ENCODE measurements around the gene AGPAT4.

Gene AGPAT4

GRCh38 chr6:161189891-161190290 is 84.0 kb downstream of the AGPAT4 start:
- H3K79me2 ChIP-seq (ENCODE audit: insufficient read depth, low read length): no peaks in the 10 kb centered on the region
- no peaks in the 10 kb centered on the region for H3K4me1 ChIP-seq (ENCODE audit: insufficient read depth, low read length, severe bottlenecking)
- peaks cover 7% of the 10 kb centered on the region; the same call in 1 of the 2 replicates for H3K9me3 ChIP-seq (ENCODE audit: low read length)
- H3K36me3 ChIP-seq (ENCODE audit: insufficient read depth, low read length): no peaks in the 10 kb centered on the region
- H3K27me3 ChIP-seq (ENCODE audit: insufficient read depth, low read length): no peaks in the 10 kb centered on the region; the same call in 1 of the 2 replicates
- H3K27ac ChIP-seq (ENCODE audit: low read depth, low read length, poor library complexity, severe bottlenecking): no peak overlapping the region
- no peaks in the 10 kb centered on the region for H3K9me2 ChIP-seq (ENCODE audit: low read depth, low read length)
- H3K4me3 ChIP-seq (ENCODE audit: low read depth, low read length, poor library complexity, severe bottlenecking): no peak overlapping the region
- no peaks in the 10 kb centered on the region for H4K20me1 ChIP-seq (ENCODE audit: insufficient read depth, low read length)
- H3F3A ChIP-seq (ENCODE audit: insufficient read depth, low read length): no peaks in the 10 kb centered on the region
- H3K4me2 ChIP-seq (ENCODE audit: low read length): no peak overlapping the region
- no peak overlapping the region for H3K9ac ChIP-seq (ENCODE audit: low read length)
- no peak overlapping the region for H2AFZ ChIP-seq (ENCODE audit: low read length)
- TF ChIP-seq CTCF (IDR thresholded peaks at IDR 0.05; ENCODE audit: low read length): no peak
- TF ChIP-seq EZH2 (IDR thresholded peaks at IDR 0.05; ENCODE audit: borderline replicate concordance, low read length): no peak

- Histone ChIP-seq H3K9me3 (ENCODE audit: low read length) (peaks cover 7% of the 10 kb centered on the region; the same call in 1 of the 2 replicates), H3K27me3 (ENCODE audit: insufficient read depth, low read length) (no peaks in the 10 kb centered on the region; the same call in 1 of the 2 replicates), H2AFZ (ENCODE audit: low read length) (no peak overlapping the region), H3F3A (ENCODE audit: insufficient read depth, low read length) (no peaks in the 10 kb centered on the region), H3K4me2 (ENCODE audit: low read length) (no peak overlapping the region), H3K4me3 (ENCODE audit: low read depth, low read length, poor library complexity, severe bottlenecking) (no peak overlapping the region), H3K9ac (ENCODE audit: low read length) (no peak overlapping the region), H3K36me3 (ENCODE audit: insufficient read depth, low read length) (no peaks in the 10 kb centered on the region), H4K20me1 (ENCODE audit: insufficient read depth, low read length) (no peaks in the 10 kb centered on the region), H3K79me2 (ENCODE audit: insufficient read depth, low read length) (no peaks in the 10 kb centered on the region), H3K9me2 (ENCODE audit: low read depth, low read length) (no peaks in the 10 kb centered on the region), H3K27ac (ENCODE audit: low read depth, low read length, poor library complexity, severe bottlenecking) (no peak overlapping the region), H3K4me1 (ENCODE audit: insufficient read depth, low read length, severe bottlenecking) (no peaks in the 10 kb centered on the region)
- TF ChIP-seq CTCF (IDR thresholded peaks at IDR 0.05; ENCODE audit: low read length) (no peak), EZH2 (IDR thresholded peaks at IDR 0.05; ENCODE audit: borderline replicate concordance, low read length) (no peak)
Observed at GRCh38 chr6:161188547-161189465, 85.1 kb downstream of the AGPAT4 start.

GRCh38 chr6:161186173-161186769 is 87.6 kb downstream of the AGPAT4 start:
- Histone ChIP-seq H3K4me3 (ENCODE audit: low read depth, low read length, poor library complexity, severe bottlenecking) (no peak overlapping the region), H3K79me2 (ENCODE audit: insufficient read depth, low read length) (no peaks in the 10 kb centered on the region), H3K4me2 (ENCODE audit: low read length) (no peak overlapping the region), H3K27me3 (ENCODE audit: insufficient read depth, low read length) (no peaks in the 10 kb centered on the region; the same call in 1 of the 2 replicates), H3K4me1 (ENCODE audit: insufficient read depth, low read length, severe bottlenecking) (no peaks in the 10 kb centered on the region), H3K9me3 (ENCODE audit: low read length) (no peaks in the 10 kb centered on the region), H3F3A (ENCODE audit: insufficient read depth, low read length) (no peaks in the 10 kb centered on the region), H4K20me1 (ENCODE audit: insufficient read depth, low read length) (no peaks in the 10 kb centered on the region), H3K9me2 (ENCODE audit: low read depth, low read length) (no peaks in the 10 kb centered on the region), H2AFZ (ENCODE audit: low read length) (no peak overlapping the region), H3K36me3 (ENCODE audit: insufficient read depth, low read length) (no peaks in the 10 kb centered on the region), H3K27ac (ENCODE audit: low read depth, low read length, poor library complexity, severe bottlenecking) (no peak overlapping the region), H3K9ac (ENCODE audit: low read length) (no peak overlapping the region)
- no peak for TF ChIP-seq EZH2 (IDR thresholded peaks at IDR 0.05; ENCODE audit: borderline replicate concordance, low read length)
- no peak for TF ChIP-seq CTCF (IDR thresholded peaks at IDR 0.05; ENCODE audit: low read length)

All from OCI-LY1 (cell line).